DMS153 (cell line): ENCODE results near the gene TTC23.
A peak's percentile ranks its signal among the peaks of the same experiment; 100 is the strongest.

Experiments
- DNase-seq: peaks from one replicate; lab custom pipeline; 2025; lab: John Stamatoyannopoulos, UW

TTC23 gene

GRCh38 chr15:99137111-99137546, 112.3 kb downstream of the TTC23 start:
- peak; percentile 73 for DNase-seq

- no peak for DNase-seq
Observed at GRCh38 chr15:99135194-99135593, 114.2 kb downstream of the TTC23 start.

DNA sequence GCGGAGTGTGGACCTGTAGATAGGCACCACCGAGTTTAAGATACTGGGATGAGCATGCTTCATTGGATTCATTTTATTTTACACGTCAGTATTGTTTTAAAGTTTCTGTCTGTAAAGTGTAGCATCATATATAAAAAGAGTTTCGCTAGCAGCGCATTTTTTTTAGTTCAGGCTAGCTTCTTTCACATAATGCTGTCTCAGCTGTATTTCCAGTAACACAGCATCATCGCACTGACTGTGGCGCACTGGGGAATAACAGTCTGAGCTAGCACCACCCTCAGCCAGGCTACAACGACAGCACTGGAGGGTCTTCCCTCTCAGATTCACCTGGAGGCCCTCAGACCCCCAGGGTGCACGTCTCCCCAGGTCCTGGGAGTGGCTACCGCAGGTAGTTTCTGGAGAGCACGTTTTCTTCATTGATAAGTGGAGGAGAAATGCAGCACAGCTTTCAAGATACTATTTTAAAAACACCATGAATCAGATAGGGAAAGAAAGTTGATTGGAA, 115.0 kb downstream of the TTC23 start:
- no peak for DNase-seq

DNA sequence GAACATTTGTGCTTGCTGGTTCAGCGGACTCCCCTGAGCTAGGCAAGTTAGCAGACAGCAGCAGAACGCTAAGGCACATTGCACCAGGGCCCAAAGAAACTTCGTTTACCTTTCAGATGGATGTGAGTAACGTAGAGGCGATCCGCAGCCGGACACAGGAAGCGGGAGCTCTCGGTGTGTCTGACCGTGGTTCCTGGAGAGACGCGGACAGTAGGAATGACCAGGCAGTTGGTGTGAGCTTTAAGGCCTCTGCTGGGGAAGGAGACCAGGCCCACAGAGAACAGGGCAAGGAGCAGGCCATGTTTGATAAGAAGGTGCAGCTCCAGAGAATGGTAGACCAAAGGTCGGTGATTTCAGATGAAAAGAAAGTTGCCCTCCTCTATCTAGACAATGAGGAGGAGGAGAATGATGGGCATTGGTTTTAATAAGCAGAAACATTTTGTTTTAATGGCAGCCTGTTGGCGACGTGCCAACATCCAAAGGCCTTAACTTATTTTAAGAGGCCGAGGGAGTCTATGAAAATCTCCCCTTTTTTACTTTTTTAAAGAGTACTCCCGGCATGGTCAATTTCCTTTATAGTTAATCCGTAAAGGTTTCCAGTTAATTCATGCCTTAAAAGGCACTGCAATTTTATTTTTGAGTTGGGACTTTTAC, 116.6 kb downstream of the TTC23 start:
- no peak for DNase-seq

DNA sequence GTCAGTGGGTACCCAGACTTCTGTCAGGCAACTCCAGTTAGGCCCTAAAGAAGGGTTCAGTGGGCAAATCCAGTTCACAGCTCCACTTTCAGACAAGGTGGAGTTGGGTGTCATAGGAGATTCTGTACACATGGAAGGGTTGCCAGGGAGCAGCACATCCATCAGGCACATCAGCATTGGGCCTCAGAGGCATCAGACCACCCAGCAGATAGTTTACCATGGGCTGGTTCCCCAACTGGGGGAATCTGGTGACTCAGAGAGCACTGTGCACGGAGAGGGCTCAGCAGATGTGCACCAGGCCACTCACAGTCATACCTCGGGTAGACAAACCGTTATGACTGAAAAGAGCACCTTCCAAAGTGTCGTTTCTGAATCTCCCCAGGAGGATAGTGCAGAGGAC, 117.3 kb downstream of the TTC23 start:
- DNase-seq, result no peak

DNA sequence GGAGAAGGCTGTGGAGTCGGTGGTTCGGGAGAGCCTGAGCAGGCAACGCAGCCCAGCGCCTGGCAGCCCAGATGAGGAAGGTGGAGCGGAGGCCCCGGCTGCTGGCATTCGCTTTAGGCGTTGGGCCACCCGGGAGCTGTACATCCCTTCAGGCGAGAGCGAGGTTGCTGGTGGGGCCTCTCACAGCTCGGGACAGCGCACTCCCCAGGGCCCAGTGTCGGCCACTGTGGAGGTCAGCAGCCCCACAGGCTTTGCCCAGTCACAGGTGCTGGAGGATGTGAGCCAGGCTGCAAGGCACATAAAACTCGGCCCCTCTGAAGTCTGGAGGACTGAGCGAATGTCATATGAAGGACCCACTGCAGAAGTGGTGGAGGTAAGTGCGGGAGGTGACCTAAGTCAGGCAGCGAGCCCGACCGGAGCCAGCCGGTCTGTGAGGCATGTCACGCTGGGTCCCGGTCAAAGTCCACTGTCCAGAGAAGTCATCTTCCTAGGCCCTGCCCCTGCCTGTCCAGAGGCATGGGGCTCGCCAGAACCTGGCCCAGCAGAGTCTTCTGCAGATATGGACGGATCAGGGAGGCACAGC, 117.8 kb downstream of the TTC23 start:
- DNase-seq, result no peak

DNA sequence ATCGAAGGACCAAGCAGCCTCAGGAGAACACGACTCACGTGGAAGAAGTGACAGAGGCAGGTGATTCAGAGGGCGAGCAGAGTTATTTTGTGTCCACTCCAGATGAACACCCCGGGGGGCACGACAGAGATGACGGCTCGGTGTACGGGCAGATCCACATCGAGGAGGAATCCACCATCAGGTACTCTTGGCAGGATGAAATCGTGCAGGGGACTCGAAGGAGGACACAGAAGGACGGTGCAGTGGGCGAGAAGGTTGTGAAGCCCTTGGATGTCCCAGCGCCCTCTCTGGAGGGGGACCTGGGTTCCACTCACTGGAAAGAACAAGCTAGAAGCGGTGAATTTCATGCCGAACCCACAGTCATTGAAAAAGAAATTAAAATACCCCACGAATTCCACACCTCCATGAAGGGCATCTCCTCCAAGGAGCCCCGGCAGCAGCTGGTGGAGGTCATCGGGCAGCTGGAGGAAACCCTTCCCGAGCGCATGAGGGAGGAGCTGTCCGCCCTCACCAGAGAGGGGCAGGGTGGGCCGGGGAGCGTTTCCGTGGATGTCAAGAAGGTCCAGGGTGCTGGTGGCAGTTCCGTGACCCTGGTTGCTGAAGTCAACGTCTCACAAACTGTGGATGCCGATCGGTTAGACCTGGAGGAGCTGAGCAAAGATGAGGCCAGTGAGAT, 118.5 kb downstream of the TTC23 start:
- no peak for DNase-seq

- no peak for DNase-seq
Observed at GRCh38 chr15:99130314-99130713, 119.1 kb downstream of the TTC23 start.

GRCh38 chr15:99129644-99130043, 119.7 kb downstream of the TTC23 start:
- no peak for DNase-seq

GRCh38 chr15:99128411-99128810, 121.0 kb downstream of the TTC23 start:
- DNase-seq, result no peak

DNA sequence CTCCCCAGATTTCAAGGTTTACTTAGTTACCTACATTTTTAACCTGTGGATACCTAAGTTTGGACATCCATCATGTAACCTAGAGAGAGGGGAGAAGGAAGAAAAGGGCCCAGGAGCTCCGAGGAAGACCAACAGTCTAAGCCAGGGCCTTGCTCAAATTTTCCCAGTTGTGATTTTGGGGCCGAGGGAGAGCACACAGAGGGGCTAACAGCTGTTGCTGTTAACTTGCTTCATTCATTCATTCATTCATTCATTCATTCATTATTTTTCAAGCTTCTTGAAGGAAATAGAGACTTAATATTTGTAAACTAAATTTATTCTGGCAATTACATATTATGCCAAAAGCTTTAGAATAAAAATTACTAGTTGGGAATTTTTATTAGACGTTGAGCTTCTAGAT, 121.6 kb downstream of the TTC23 start:
- DNase-seq, result no peak

DNA sequence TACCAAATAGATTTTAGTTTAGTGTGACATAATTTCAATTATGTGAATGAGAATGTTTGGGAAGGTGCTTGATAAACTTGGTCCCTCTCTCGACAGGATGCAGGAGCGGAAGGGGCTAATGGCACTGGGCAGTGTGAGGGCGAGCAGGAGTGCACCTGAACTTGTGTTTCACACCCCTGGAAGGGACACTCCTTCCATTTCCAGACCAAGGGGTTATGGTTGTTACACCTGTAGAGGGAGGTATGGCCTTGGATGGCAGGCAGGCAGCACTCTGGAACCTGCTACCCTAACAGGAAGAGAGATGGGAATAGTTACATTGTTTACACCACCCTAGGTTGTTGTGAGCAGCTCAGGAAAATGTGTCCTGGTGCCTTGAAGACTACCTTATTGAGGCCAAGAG, 122.5 kb downstream of the TTC23 start:
- DNase-seq, result no peak

GRCh38 chr15:99126131-99126588, 123.2 kb downstream of the TTC23 start:
- DNase-seq, result no peak

DNA sequence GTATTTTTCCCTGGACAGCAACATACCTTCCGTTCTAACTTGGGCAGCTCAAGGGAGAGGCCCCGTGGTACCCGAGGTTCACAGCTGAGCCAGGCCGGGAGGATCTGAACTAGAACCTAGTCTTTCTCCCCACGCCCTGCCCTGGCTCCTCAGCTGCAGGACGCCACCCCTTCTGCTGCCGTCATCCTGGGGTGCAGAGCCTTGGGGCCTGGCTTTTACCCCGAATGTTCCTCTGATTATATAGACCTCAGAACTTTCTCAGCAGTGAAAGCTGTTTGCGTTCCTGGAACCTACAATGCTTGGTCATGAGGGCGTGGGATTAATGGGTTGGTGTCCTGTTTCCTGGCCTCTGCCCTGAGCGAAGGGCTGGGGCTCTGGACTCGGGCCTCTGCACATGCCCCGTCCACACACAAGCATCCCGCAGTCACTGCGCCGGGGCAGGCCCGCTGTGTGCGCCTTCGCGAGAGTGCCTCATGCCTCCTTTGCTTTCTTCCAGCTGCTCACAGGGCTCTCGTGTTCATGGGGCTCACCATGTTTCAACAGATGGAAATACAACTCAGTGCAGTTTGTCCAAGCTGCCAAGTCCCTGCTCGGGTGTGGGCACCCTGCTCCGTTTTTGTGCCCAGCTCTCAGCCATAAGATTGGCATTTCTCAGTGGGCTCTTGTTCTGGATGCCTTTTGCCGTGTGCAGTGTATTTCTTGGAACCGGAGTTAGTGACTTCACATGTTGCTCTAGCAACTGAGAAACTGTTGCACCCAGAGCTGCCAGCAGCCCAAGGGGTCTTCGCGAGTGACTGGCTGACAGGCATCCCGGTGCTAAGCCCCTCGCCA, 124.1 kb downstream of the TTC23 start:
- DNase-seq, result no peak

- no peak for DNase-seq
Observed at GRCh38 chr15:99124641-99125040, 124.7 kb downstream of the TTC23 start.

GRCh38 chr15:99123713-99124451, 125.5 kb downstream of the TTC23 start:
- no peak for DNase-seq

GRCh38 chr15:99122831-99123712, 126.3 kb downstream of the TTC23 start:
- DNase-seq, result no peak

DNA sequence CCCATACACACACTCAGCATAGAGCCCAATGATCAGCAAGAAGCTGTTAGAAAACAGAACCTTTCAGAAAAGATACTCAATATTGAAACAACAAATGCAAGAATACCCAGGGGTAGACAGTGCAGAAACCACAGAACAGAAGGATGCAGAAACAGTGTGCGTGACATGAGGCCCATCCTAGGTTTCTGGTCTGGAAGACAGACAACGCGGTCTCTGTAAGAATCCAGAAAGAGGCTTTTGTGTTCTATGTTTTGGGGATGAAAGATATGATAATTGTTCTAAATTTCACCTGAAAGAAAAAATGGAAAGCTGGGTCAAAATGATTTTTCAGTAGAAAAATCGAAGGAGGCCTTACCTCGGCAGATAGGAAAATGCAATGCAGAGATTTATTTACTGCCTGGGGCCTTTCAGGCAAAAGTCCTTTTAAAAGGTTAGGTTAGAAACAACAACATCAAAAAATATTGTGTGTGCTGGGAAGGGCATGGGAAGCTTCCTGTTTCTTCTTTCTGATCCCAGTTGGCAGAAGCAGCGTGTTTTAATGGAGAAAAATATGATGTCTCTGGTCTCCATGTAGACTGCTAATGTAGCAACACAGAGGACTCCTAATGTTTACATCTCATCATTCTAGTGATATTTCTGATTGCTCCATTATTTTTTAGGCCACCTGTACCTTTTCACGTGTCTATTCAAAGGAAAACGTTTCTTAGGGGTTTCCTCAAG, 127.5 kb downstream of the TTC23 start:
- DNase-seq, result no peak

GRCh38 chr15:99121207-99121606, 128.2 kb downstream of the TTC23 start:
- DNase-seq, result no peak
